SK-N-SH (cell line): ENCODE measurements around the gene MARCHF5. TPM values are rescaled to one million over a fixed set of nuclear protein-coding genes. Genes with fewer than 3 reads are reported as not detected.
"Not testable (repeated sequence)": the region's sequence is repeated elsewhere in the genome, so short reads cannot be mapped to it uniquely, and the experiment has no call there.

ENCODE experiments used
- CTCF ChIA-PET: fragments of 300-600, 350-600 bp; formaldehyde crosslinking; extraction: SDS; loops from one replicate; lab custom pipeline; 2021; lab: Yijun Ruan, JAX
- POLR2A ChIA-PET: fragments of 350-600 bp; sonication (Branson Sonifier 250); formaldehyde crosslinking; extraction: SDS; loops from one replicate; lab custom pipeline; 2020; ENCODE audit warnings: antibody characterized with exemption, inconsistent platforms; lab: Yijun Ruan, JAX
- DNase-seq: peaks from one replicate; pipeline ENCODE4 v3.0.0; 2012
- H2AFZ ChIP-seq: fragments of 200-600 bp; sonication (generic); 2 replicates; pipeline ENCODE4 v1.8.1; 2016; ENCODE audit warnings: antibody characterized with exemption, mild to moderate bottlenecking, low read depth
- H3F3A ChIP-seq: fragments of 200-600 bp; sonication (generic); replicated peaks from 2 replicates; pipeline ENCODE3; 2016; ENCODE audit warnings: antibody characterized with exemption, mild to moderate bottlenecking; ENCODE audit not compliant: insufficient read depth
- H3K27ac ChIP-seq, 2 experiments: fragments of 200-500 bp in 1 of 2; fragments of 200-600 bp in 1 of 2; sonication (Bioruptor generic) in 1 of 2; sonication (generic), shearing (Covaris generic) in 1 of 2; 2 replicates each; pipeline versions ENCODE4 v1.5.1 to v1.6.1; 2014 to 2016; ENCODE audit warnings: low read depth in 2 of 2, inconsistent platforms in 1 of 2, low read length in 1 of 2, mild to moderate bottlenecking in 1 of 2, mixed read lengths in 1 of 2
- H3K27me3 ChIP-seq: fragments of 200-600 bp; sonication (generic), shearing (Covaris generic); 2 replicates; pipeline ENCODE4 v1.6.1; 2016; ENCODE audit warnings: mixed run types; ENCODE audit not compliant: insufficient read depth
- H3K36me3 ChIP-seq, 2 experiments: fragments of 200-500 bp in 1 of 2; fragments of 200-600 bp in 1 of 2; sonication (Bioruptor generic) in 1 of 2; sonication (generic) in 1 of 2; replicated peaks in 1 of 2; 2 replicates each; pipeline versions ENCODE3 to v1.5.1; 2014 to 2016; ENCODE audit warnings: low read length in 1 of 2, mild to moderate bottlenecking in 1 of 2; ENCODE audit not compliant: insufficient read depth in 2 of 2, control insufficient read depth in 1 of 2
- H3K4me1 ChIP-seq, 2 experiments: fragments of 200-500 bp in 1 of 2; fragments of 200-600 bp in 1 of 2; sonication (Bioruptor generic) in 1 of 2; sonication (generic), shearing (Covaris generic) in 1 of 2; 2 replicates each; pipeline versions ENCODE4 v1.5.1 to v1.6.1; 2014 to 2016; ENCODE audit warnings: low read depth in 1 of 2, low read length in 1 of 2, mixed run types in 1 of 2; ENCODE audit not compliant: insufficient read depth in 2 of 2, control insufficient read depth in 1 of 2
- H3K4me2 ChIP-seq: fragments of 200-600 bp; sonication (generic), shearing (Covaris generic); 2 replicates; pipeline ENCODE4 v1.6.1; 2017; ENCODE audit warnings: mixed run types
- H3K4me3 ChIP-seq, 2 experiments: fragments of 200-500 bp in 1 of 2; fragments of 200-600 bp in 1 of 2; sonication (Bioruptor generic) in 1 of 2; sonication (generic), shearing (Covaris generic) in 1 of 2; 2 replicates each; pipeline versions ENCODE4 v1.5.1 to v1.8.1; 2014 to 2016; ENCODE audit warnings: low read depth in 2 of 2, inconsistent platforms in 1 of 2, low read length in 1 of 2, mild to moderate bottlenecking in 1 of 2, mixed read lengths in 1 of 2, moderate library complexity in 1 of 2
- H3K79me2 ChIP-seq: fragments of 200-600 bp; sonication (generic); 2 replicates; pipeline ENCODE4 v1.8.1; 2017; ENCODE audit warnings: mild to moderate bottlenecking; ENCODE audit not compliant: insufficient read depth
- H3K9ac ChIP-seq: fragments of 200-600 bp; sonication (generic); 2 replicates; pipeline ENCODE4 v1.6.1; 2017; ENCODE audit warnings: mixed run types
- H3K9me2 ChIP-seq: fragments of 200-600 bp; sonication (generic); 2 replicates; pipeline ENCODE4 v1.6.1; 2017; ENCODE audit warnings: mixed run types
- H3K9me3 ChIP-seq: fragments of 200-600 bp; sonication (generic); 2 replicates; pipeline ENCODE4 v1.6.1; 2017; ENCODE audit warnings: mixed run types, mild to moderate bottlenecking, moderate library complexity
- H4K20me1 ChIP-seq: fragments of 200-600 bp; sonication (generic); 2 replicates; pipeline ENCODE4 v1.6.1; 2017; ENCODE audit warnings: mild to moderate bottlenecking, mixed run types; ENCODE audit not compliant: insufficient read depth
- CHD2 ChIP-seq: fragments of 150-350 bp; IDR thresholded peaks from 2 replicates; pipeline ENCODE4 v1.6.1; 2018; ENCODE audit warnings: low read length; ENCODE audit not compliant: partially characterized antibody
- CTCF ChIP-seq: fragments of 200-600 bp; sonication (generic); IDR thresholded peaks from 2 replicates; pipeline ENCODE4 v1.6.1; 2017; ENCODE audit warnings: antibody characterized with exemption, mild to moderate bottlenecking, moderate library complexity
- FOXM1 ChIP-seq: IDR thresholded peaks from 2 replicates; pipeline ENCODE4 v1.4.0; 2012; ENCODE audit warnings: low read depth, mild to moderate bottlenecking
- GABPA ChIP-seq: IDR thresholded peaks from 2 replicates; pipeline ENCODE4 v1.4.0; 2012; ENCODE audit warnings: low read depth, mild to moderate bottlenecking
- JUND ChIP-seq: IDR thresholded peaks from 2 replicates; pipeline ENCODE4 v1.4.0; 2012
- MXI1 ChIP-seq: IDR thresholded peaks from 2 replicates; pipeline ENCODE4 v1.6.1; 2012; ENCODE audit warnings: mild to moderate bottlenecking, low read depth, low read length, improper control_type of control experiment
- RCOR1 ChIP-seq: fragments of 150-350 bp; IDR thresholded peaks from 2 replicates; pipeline ENCODE4 v1.6.1; 2017; ENCODE audit warnings: antibody characterized with exemption, low read length
- REST ChIP-seq: IDR thresholded peaks from 2 replicates; pipeline ENCODE4 v1.6.1; 2012; ENCODE audit warnings: mild to moderate bottlenecking, low read depth, low read length, moderate library complexity
- SMC3 ChIP-seq: IDR thresholded peaks from 2 replicates; pipeline ENCODE4 v1.6.1; 2012; ENCODE audit warnings: low read depth, low read length, improper control_type of control experiment
- YY1 ChIP-seq: IDR thresholded peaks from 2 replicates; pipeline ENCODE4 v1.4.0; 2012; ENCODE audit warnings: low read depth, mild to moderate bottlenecking
- WGBS: methylation state at CpG from one replicate; pipeline ENCODE4 v1.1.6; 2017; ENCODE audit warnings: low lambda C conversion rate; 5-methylcytosine and 5-hydroxymethylcytosine counted together
- polyA plus RNA-seq, 3 experiments: library from polyadenylated mRNA; depleted of rRNA; stranded (reverse); fragments of >200 nt; gene quantifications; 2 replicates each; pipeline ENCODE4 v1.2.3, GENCODE V29; 2012

Gene MARCHF5
- polyA plus RNA-seq, 1 of the 3 experiments (the other 2 are of a cell fraction) = 24.2 TPM

- H3K27me3 ChIP-seq = no peaks in the 10 kb centered on the region
- H3F3A ChIP-seq = peaks cover 18% of the 10 kb centered on the region
- no peaks in the 10 kb centered on the region for H3K9me2 ChIP-seq
- peak overlapping the region in 1 of 2 experiments; percentile 35; a peak in 1 of 4 replicates for H3K27ac ChIP-seq
- DNase-seq = no peak
- no peak overlapping the region for H3K4me3 ChIP-seq
- ChIA-PET POLR2A (no interaction called here), CTCF (no interaction called here)
- H3K9ac ChIP-seq = no peak overlapping the region
- peaks cover 13 to 44% of the 10 kb centered on the region in 2 experiments for H3K36me3 ChIP-seq
- peaks cover 67% of the 10 kb centered on the region for H3K79me2 ChIP-seq
- no peaks in the 10 kb centered on the region for H4K20me1 ChIP-seq
- TF ChIP-seq GABPA (no peak), CHD2 (no peak), YY1 (no peak), FOXM1 (no peak), SMC3 (no peak), CTCF (no peak), MXI1 (no peak), JUND (no peak), RCOR1 (no peak), REST (no peak)
- peaks cover 0 to 12% of the 10 kb centered on the region in 2 experiments; a peak in 1 of 4 replicates for H3K4me1 ChIP-seq
- H3K4me2 ChIP-seq = no peak overlapping the region
- H2AFZ ChIP-seq = no peak overlapping the region
- no peaks in the 10 kb centered on the region for H3K9me3 ChIP-seq
- WGBS = 91% methylated on average over 2 of the region's 2 CpGs
Observed at GRCh38 chr10:92342796-92343195, 51.8 kb downstream of the MARCHF5 start.

GRCh38 chr10:92345575-92345974 is 54.6 kb downstream of the MARCHF5 start:
- CTCF ChIA-PET, H3K4me2 ChIP-seq, H2AFZ ChIP-seq, H3K4me3 ChIP-seq, H4K20me1 ChIP-seq, H3K9me3 ChIP-seq, DNase-seq, H3K9ac ChIP-seq, H3K27me3 ChIP-seq, H3K9me2 ChIP-seq, H3K27ac ChIP-seq, POLR2A ChIA-PET: not testable (repeated sequence)
- H3K79me2 ChIP-seq = peaks cover 50% of the 10 kb centered on the region
- peaks cover 29 to 57% of the 10 kb centered on the region in 2 experiments for H3K36me3 ChIP-seq
- peaks cover 14% of the 10 kb centered on the region for H3F3A ChIP-seq
- WGBS = 93% methylated on average over 5 of the region's 5 CpGs
- H3K4me1 ChIP-seq = peaks cover 0 to 12% of the 10 kb centered on the region in 2 experiments; a peak in 1 of 4 replicates

- DNase-seq, H3K9me2 ChIP-seq, H4K20me1 ChIP-seq, CTCF ChIA-PET, H2AFZ ChIP-seq, H3K4me2 ChIP-seq, H3K9me3 ChIP-seq, H3K27me3 ChIP-seq, H3K27ac ChIP-seq, H3K4me3 ChIP-seq, H3K9ac ChIP-seq: not testable (repeated sequence)
- Histone ChIP-seq H3K36me3 (peaks cover 37 to 58% of the 10 kb centered on the region in 2 experiments), H3K4me1 (peaks cover 0 to 11% of the 10 kb centered on the region in 2 experiments; a peak in 1 of 4 replicates), H3K79me2 (peaks cover 37% of the 10 kb centered on the region; the same call in 1 of the 2 replicates), H3F3A (peaks cover 12% of the 10 kb centered on the region)
- POLR2A ChIA-PET = interaction anchor here (0.7 kb wide), 1 partner anchor 590 kb away, joined by 4 read pairs; no protein-coding TSS in a partner anchor
- WGBS = 95% methylated on average over 7 of the region's 9 CpGs
Observed at GRCh38 chr10:92347035-92347676, 56.2 kb downstream of the MARCHF5 start.
